Upper lobe of left lung (tissue), 6 donors: ENCODE data around the gene TMEM50A. TPM values are rescaled to one million over a fixed set of nuclear protein-coding genes. Genes with fewer than 3 reads are reported as not detected.
A peak's percentile ranks its signal among the peaks of the same experiment; 100 is the strongest.
"Not testable (repeated sequence)": the region's sequence is repeated elsewhere in the genome, so short reads cannot be mapped to it uniquely, and the experiment has no call there.

Source experiments
- ATAC-seq, 2 donors: fragments of 200-7000 bp; cut with Tn5 transposase; one replicate each; pipeline ENCODE4 v1.9.1; 2022; ENCODE audit warnings: mild to moderate bottlenecking in 2 of 2, moderate library complexity in 2 of 2; ENCODE audit not compliant: low FRiP score in 2 of 2
- DNase-seq, 2 donors: peaks; one replicate each; pipeline ENCODE4 v3.0.0-alpha.2; 2019 to 2020
- H3K27ac ChIP-seq, 4 donors: fragments of 200-600 bp; sonication (generic); one replicate each; pipeline ENCODE4 v1.5.1; 2016 to 2019
- H3K27me3 ChIP-seq, 4 donors: fragments of 200-600 bp; sonication (generic); one replicate each; pipeline ENCODE4 v1.5.1; 2017 to 2019
- H3K36me3 ChIP-seq, 4 donors: fragments of 200-600 bp; sonication (generic); one replicate each; pipeline ENCODE4 v1.5.1; 2016 to 2019
- H3K4me1 ChIP-seq, 4 donors: fragments of 200-600 bp; sonication (generic); one replicate each; pipeline ENCODE4 v1.5.1; 2018 to 2019
- H3K4me3 ChIP-seq, 4 donors: fragments of 200-600 bp; sonication (generic); one replicate each; pipeline ENCODE4 v1.5.1; 2017 to 2019; ENCODE audit warnings: mild to moderate bottlenecking in 2 of 4, moderate library complexity in 1 of 4
- H3K9me3 ChIP-seq, 4 donors: fragments of 200-600 bp; sonication (generic); one replicate each; pipeline ENCODE4 v1.5.1; 2018 to 2019
- EP300 ChIP-seq, 4 donors: sonication (generic); formaldehyde crosslinking; IDR thresholded peaks; one replicate each; pipeline ENCODE4 v1.5.1; 2017; ENCODE audit warnings: antibody characterized with exemption in 4 of 4, control low read depth in 2 of 4
- POLR2A ChIP-seq, 4 donors: fragments of 450-650 bp; IDR thresholded peaks; one replicate each; pipeline ENCODE4 v1.5.1; 2016 to 2017; ENCODE audit warnings: antibody characterized with exemption in 4 of 4, mild to moderate bottlenecking in 2 of 4
- POLR2AphosphoS5 ChIP-seq, 2 donors: sonication (generic); formaldehyde crosslinking; IDR thresholded peaks; one replicate each; pipeline ENCODE4 v1.5.1; 2017; ENCODE audit warnings: antibody characterized with exemption in 2 of 2
- WGBS, 2 donors: methylation state at CpG; one replicate each; pipeline ENCODE4 v1.1.5; 2017 to 2018; 5-methylcytosine and 5-hydroxymethylcytosine counted together
- total RNA-seq, 6 donors: library from RNA; depleted of rRNA in 4 of 6; stranded (reverse); fragments of >200 nt in 4 of 6; gene quantifications; one replicate each; pipeline versions ENCODE4 v1.1.0 to v1.2.1, GENCODE V29; 2016 to 2021
- TF ChIP-seq, protein P1 (sequence below), 6 experiments: fragments of 450-650 bp in 4 of 6; fragments of 200-600 bp in 2 of 6; sonication (generic) in 2 of 6; IDR thresholded peaks; one replicate each; pipeline ENCODE4 v1.5.1; 2016 to 2019; ENCODE audit warnings: antibody characterized with exemption in 6 of 6
- donor health status: DM: no; HTN: no; CAD: no; lungs with moderate emphysema.
- donor health status: DM: no; HTN: yes; CAD: no; lungs with severe emphysema.

The TMEM50A gene
- total RNA-seq, 6 donors from 2014 or later = 27.1 to 113 (median 96.5) TPM

DNA sequence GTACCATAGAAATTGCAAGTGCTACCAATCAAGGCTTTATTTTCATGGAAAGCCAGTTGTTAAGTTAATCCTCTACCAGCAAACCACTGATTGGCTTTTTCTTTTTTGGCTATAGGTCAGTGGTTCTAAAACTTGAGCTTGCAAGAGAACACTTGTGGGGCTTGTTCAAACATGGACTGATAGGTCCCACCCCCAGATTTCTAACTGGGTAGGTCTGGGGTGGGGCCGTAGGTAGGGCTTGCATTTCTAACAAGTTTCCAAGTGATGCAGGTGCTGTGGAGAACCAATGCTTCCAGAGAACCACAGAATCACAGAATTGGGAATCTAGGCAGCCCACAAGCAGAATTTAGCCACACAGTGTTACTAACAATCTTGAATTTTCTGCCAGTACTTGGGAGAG is 45.7 kb downstream of the TMEM50A start:
- no CpG with 5 or more reads among the region's 1 CpG for WGBS, 2 donors
- H3K9me3 ChIP-seq, H3K4me1 ChIP-seq, DNase-seq, H3K27me3 ChIP-seq, H3K27ac ChIP-seq, H3K4me3 ChIP-seq, ATAC-seq, H3K36me3 ChIP-seq: not testable (repeated sequence)

DNA sequence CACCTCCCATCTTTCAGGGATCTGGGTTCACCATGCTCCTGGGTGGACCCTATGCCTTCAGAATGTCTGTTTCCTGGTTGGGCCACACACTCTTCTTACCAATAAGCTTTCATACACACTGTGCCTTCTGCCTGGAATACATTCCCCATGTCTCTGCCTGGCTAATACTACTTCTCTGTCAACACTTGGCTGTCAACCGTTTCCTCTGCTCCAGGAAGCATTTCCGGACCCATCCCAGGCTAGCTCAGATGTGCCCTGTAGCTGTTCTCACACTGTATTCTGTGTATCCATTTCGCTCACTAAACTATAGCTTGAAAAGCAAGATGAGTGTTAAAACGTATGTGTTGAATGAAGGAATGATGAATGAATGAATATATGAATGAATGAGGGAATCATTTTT is 49.0 kb downstream of the TMEM50A start:
- DNase-seq, H3K36me3 ChIP-seq, H3K27me3 ChIP-seq, H3K27ac ChIP-seq, ATAC-seq, H3K9me3 ChIP-seq, H3K4me3 ChIP-seq, H3K4me1 ChIP-seq: not testable (repeated sequence)
- WGBS, 2 donors = 62 to 75% methylated on average over 4 of the region's 4 CpGs

DNA sequence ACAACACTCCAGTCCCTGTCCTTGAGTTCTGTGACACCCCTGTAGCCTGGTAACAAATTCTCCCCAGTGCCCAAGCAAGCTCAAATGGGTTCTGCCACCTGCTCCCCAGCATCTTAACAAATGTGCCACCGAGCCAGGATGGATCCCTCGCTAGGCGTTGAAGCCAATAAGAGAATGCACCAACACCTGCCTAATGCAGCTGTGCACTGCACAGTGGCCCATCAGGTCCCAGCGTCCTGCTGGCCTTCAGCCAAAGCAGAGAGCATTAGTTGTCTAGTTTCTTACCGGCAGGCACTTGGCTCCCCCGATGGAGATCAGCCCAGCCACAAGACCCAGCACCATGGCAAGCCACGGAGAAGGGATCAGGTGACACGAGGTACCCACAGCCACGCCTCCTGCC is 50.6 kb downstream of the TMEM50A start:
- not testable (repeated sequence) for H3K4me3 ChIP-seq, H3K27ac ChIP-seq, H3K4me1 ChIP-seq, H3K27me3 ChIP-seq, H3K9me3 ChIP-seq, H3K36me3 ChIP-seq, DNase-seq, ATAC-seq
- WGBS, 2 donors = 65 to 79% methylated on average over 3 to 6 of the region's 9 CpGs

- not testable (repeated sequence) for H3K27me3 ChIP-seq, H3K4me3 ChIP-seq, H3K27ac ChIP-seq, H3K36me3 ChIP-seq, DNase-seq, ATAC-seq, H3K9me3 ChIP-seq, H3K4me1 ChIP-seq
- WGBS, 2 donors = 63 to 71% methylated on average over 3 of the region's 3 CpGs
Measured at GRCh38 chr1:25389721-25390120, 51.6 kb downstream of the TMEM50A start.

- no peaks in the 10 kb centered on the region for H3K9me3 ChIP-seq
- DNase-seq = no peak
- H3K4me3 ChIP-seq = no peak overlapping the region
- H3K27me3 ChIP-seq = no peaks in the 10 kb centered on the region
- no peak for ATAC-seq
- H3K27ac ChIP-seq = no peak overlapping the region
- no peak for TF ChIP-seq POLR2AphosphoS5 (IDR thresholded peaks at IDR 0.05)
- TF ChIP-seq, protein P1, sequence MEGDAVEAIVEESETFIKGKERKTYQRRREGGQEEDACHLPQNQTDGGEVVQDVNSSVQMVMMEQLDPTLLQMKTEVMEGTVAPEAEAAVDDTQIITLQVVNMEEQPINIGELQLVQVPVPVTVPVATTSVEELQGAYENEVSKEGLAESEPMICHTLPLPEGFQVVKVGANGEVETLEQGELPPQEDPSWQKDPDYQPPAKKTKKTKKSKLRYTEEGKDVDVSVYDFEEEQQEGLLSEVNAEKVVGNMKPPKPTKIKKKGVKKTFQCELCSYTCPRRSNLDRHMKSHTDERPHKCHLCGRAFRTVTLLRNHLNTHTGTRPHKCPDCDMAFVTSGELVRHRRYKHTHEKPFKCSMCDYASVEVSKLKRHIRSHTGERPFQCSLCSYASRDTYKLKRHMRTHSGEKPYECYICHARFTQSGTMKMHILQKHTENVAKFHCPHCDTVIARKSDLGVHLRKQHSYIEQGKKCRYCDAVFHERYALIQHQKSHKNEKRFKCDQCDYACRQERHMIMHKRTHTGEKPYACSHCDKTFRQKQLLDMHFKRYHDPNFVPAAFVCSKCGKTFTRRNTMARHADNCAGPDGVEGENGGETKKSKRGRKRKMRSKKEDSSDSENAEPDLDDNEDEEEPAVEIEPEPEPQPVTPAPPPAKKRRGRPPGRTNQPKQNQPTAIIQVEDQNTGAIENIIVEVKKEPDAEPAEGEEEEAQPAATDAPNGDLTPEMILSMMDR (IDR thresholded peaks at IDR 0.05) = no peak
- TF ChIP-seq EP300 (IDR thresholded peaks at IDR 0.05) = no peak
- TF ChIP-seq POLR2A (IDR thresholded peaks at IDR 0.05) = no peak
- H3K4me1 ChIP-seq = no peaks in the 10 kb centered on the region
- H3K36me3 ChIP-seq = no peaks in the 10 kb centered on the region
- 94 to 96% methylated on average over 5 to 6 of the region's 6 CpGs for whole genome bisulfite sequencing, 2 donors
Measured at GRCh38 chr1:25392841-25393240, 54.7 kb downstream of the TMEM50A start.

DNA sequence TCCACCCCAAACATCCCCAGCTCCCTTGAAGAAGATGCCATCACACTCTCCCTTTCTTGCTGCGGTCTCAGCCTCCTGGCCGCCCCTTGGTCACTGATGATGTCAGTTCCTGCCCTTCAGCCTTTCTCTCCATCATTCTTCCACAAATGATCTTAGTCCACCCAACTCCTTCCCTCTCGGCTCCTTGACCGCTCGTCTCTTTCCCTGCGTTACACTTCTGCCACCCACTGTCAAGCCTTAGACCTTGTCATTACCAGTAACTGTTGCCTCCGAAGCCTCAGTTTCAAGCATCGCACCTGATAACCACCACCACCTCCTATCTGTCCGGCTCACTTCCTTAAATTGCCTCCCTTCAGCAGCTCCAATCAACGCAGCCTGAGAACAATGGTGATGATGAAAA is 59.4 kb downstream of the TMEM50A start:
- not testable (repeated sequence) for H3K36me3 ChIP-seq, H3K27me3 ChIP-seq, H3K4me1 ChIP-seq, DNase-seq, H3K4me3 ChIP-seq, H3K9me3 ChIP-seq, H3K27ac ChIP-seq
- ATAC-seq = peak in 1 of 2 donors; percentile 23
- 46 to 74% methylated on average over 5 to 6 of the region's 10 CpGs for WGBS, 2 donors

DNA sequence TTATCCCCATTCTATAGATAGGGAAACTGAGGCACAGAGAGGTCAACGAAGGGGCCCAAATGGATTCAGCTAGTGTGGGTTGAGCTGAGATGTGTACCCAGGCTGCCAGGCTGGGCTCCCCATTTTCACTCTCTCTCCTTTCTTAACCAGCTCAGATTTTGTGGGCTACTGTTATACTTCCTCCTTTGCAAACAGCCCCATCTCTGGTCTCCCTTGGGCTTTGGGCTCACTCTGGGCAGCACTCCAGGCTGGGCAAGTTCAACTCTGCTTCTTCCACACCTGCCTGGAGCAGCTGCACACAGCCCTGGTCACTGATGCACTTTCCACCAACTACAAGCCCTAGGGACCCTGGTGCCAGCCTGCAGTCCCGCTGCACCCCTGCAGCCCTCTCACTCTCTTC is 59.9 kb downstream of the TMEM50A start:
- not testable (repeated sequence) for H3K27ac ChIP-seq, H3K9me3 ChIP-seq, H3K36me3 ChIP-seq, H3K27me3 ChIP-seq, DNase-seq, ATAC-seq, H3K4me1 ChIP-seq, H3K4me3 ChIP-seq
- no CpG with 5 or more reads among the region's 2 CpGs for WGBS, 2 donors

- H3K36me3 ChIP-seq, H3K9me3 ChIP-seq, DNase-seq, H3K27me3 ChIP-seq, H3K27ac ChIP-seq, H3K4me3 ChIP-seq, H3K4me1 ChIP-seq: not testable (repeated sequence)
- 27 to 31% methylated on average over 5 to 6 of the region's 8 CpGs for WGBS, 2 donors
- ATAC-seq = peak; percentile 71 to 77
Measured at GRCh38 chr1:25402947-25403803, 65.0 kb downstream of the TMEM50A start.

GRCh38 chr1:25405731-25406305 is 67.7 kb downstream of the TMEM50A start:
- H3K27me3 ChIP-seq, ATAC-seq, H3K36me3 ChIP-seq, H3K9me3 ChIP-seq, H3K4me1 ChIP-seq, H3K27ac ChIP-seq, H3K4me3 ChIP-seq: not testable (repeated sequence)
- 83% methylated on average over 8 of the region's 12 CpGs; no CpG with 5 or more reads in 1 of the 2 donors for WGBS, 2 donors
- peak in 1 of 2 donors; percentile 27 for DNase-seq

DNA sequence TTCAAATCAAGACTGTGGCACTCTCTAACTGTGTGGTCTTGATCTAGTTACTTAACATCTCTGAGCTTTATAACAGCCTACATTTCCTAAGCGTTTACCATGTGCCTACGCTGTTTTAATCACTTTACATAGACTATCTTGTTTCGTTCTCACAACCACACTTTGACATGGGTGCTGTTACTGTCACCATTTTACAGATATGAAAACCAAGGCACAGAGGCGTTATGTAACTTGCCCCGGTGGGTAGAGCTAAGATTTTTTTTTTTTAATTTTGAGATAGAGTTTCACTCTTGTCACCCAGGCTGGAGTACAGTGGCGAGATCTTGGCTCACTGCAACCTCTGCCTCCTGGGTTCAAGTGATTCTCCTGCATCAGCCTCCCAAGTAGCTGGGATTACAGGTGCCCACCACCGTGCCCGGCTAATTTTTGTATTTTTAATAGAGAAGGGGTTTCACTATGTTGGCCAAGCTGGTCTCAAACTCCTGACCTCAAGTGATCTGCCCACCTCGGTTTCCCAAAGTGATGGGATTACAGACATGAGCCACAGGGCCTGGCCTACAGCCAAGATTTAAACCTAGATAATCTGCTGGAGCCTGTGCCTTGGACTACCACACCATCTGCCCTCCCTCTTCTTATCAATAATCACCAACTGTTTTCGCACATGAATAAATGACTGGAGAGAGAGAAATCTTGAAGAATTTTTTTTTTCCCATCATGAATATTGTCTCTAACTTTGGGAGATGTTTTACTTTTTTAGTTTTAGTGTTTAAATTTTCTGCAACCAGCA is 71.7 kb downstream of the TMEM50A start:
- not testable (repeated sequence) for H3K4me1 ChIP-seq, H3K4me3 ChIP-seq, H3K27me3 ChIP-seq, DNase-seq, H3K9me3 ChIP-seq, H3K36me3 ChIP-seq, H3K27ac ChIP-seq, ATAC-seq
- WGBS, 2 donors = 91 to 96% methylated on average over 8 to 10 of the region's 10 CpGs
